WTC11 (cell line): ENCODE measurements around the gene CAPN2. TPM values are rescaled to one million over a fixed set of nuclear protein-coding genes. Genes with fewer than 3 reads are reported as not detected.

Source experiments
- CREM ChIP-seq: sonication (generic); formaldehyde crosslinking; IDR thresholded peaks from 2 replicates; pipeline ENCODE4 v1.8.1; 2022; ENCODE audit warnings: mild to moderate bottlenecking, missing genetic modification reagents, moderate library complexity
- ELF4 ChIP-seq: sonication (generic); formaldehyde crosslinking; IDR thresholded peaks from 2 replicates; pipeline ENCODE4 v1.8.1; 2022; ENCODE audit warnings: low read depth, mild to moderate bottlenecking, moderate library complexity, missing genetic modification reagents
- GABPB1 ChIP-seq: sonication (generic); formaldehyde crosslinking; IDR thresholded peaks from 2 replicates; pipeline ENCODE4 v1.8.1; 2023; ENCODE audit warnings: mild to moderate bottlenecking, missing genetic modification reagents
- JAZF1 ChIP-seq: fragments of 250-450 bp; sonication (Bioruptor Pico); IDR thresholded peaks from 2 replicates; pipeline ENCODE4 v1.9.0; 2021; ENCODE audit warnings: moderate library complexity, mild to moderate bottlenecking, inconsistent platforms
- PRRX2 ChIP-seq: fragments of 250-450 bp; sonication (Bioruptor Pico); IDR thresholded peaks from 2 replicates; pipeline ENCODE4 v1.8.0; 2021; ENCODE audit warnings: mild to moderate bottlenecking
- SMAD3 ChIP-seq: sonication (generic); formaldehyde crosslinking; IDR thresholded peaks from 2 replicates; pipeline ENCODE4 v1.8.0; 2022; ENCODE audit warnings: missing genetic modification reagents, mild to moderate bottlenecking, borderline replicate concordance
- TCF7 ChIP-seq: sonication (generic); formaldehyde crosslinking; IDR thresholded peaks from 2 replicates; pipeline ENCODE4 v1.8.0; 2022; ENCODE audit warnings: mild to moderate bottlenecking, low read depth, missing genetic modification reagents, moderate library complexity
- ZBTB21 ChIP-seq: sonication (generic); formaldehyde crosslinking; IDR thresholded peaks from 2 replicates; pipeline ENCODE4 v1.8.1; 2023; ENCODE audit warnings: mild to moderate bottlenecking, missing genetic modification reagents, borderline replicate concordance
- ZNF219 ChIP-seq: sonication (generic); formaldehyde crosslinking; IDR thresholded peaks from 2 replicates; pipeline ENCODE4 v1.8.0; 2023; ENCODE audit warnings: missing genetic modification reagents, mild to moderate bottlenecking, borderline replicate concordance
- ZNF232 ChIP-seq: sonication (generic); formaldehyde crosslinking; IDR thresholded peaks from 2 replicates; pipeline ENCODE4 v1.8.0; 2022; ENCODE audit warnings: mild to moderate bottlenecking, missing genetic modification reagents
- ZNF396 ChIP-seq: fragments of 250-450 bp; sonication (Bioruptor Pico); IDR thresholded peaks from 2 replicates; pipeline ENCODE4 v1.8.0; 2021; ENCODE audit warnings: mild to moderate bottlenecking, moderate library complexity, borderline replicate concordance
- ZNF671 ChIP-seq: fragments of 250-450 bp; sonication (Bioruptor Pico); IDR thresholded peaks from 2 replicates; pipeline ENCODE4 v1.8.0; 2021; ENCODE audit warnings: mild to moderate bottlenecking
- total RNA-seq: library from RNA; stranded (reverse); gene quantifications from 3 replicates; pipeline ENCODE4 v1.2.3, GENCODE V29; 2021
- TF ChIP-seq, protein P1 (sequence below): sonication (generic); formaldehyde crosslinking; IDR thresholded peaks from 2 replicates; pipeline ENCODE4 v1.8.0; 2023; ENCODE audit warnings: missing genetic modification reagents
- TF ChIP-seq, protein P2 (sequence below): sonication (generic); formaldehyde crosslinking; IDR thresholded peaks from 2 replicates; pipeline ENCODE4 v1.8.1; 2023; ENCODE audit warnings: mild to moderate bottlenecking, missing genetic modification reagents, borderline replicate concordance
- TF ChIP-seq, protein P3 (sequence below): sonication (generic); formaldehyde crosslinking; IDR thresholded peaks from 2 replicates; pipeline ENCODE4 v1.8.0; 2022; ENCODE audit warnings: missing genetic modification reagents
- TF ChIP-seq, protein P4 (sequence below): sonication (generic); formaldehyde crosslinking; IDR thresholded peaks from 2 replicates; pipeline ENCODE4 v1.8.0; 2023; ENCODE audit warnings: missing genetic modification reagents, mild to moderate bottlenecking, borderline replicate concordance
- TF ChIP-seq, protein P5 (sequence below): sonication (generic); formaldehyde crosslinking; conservative IDR thresholded peaks from 2 replicates; pipeline ENCODE4 v1.8.1; 2022; ENCODE audit warnings: mild to moderate bottlenecking, missing genetic modification reagents
- TF ChIP-seq, protein P6 (sequence below): fragments of 250-450 bp; sonication (Bioruptor Pico); IDR thresholded peaks from 2 replicates; pipeline ENCODE4 v1.9.0; 2021; ENCODE audit warnings: mild to moderate bottlenecking

Gene CAPN2
- total RNA-seq, 1 experiment from 2014 or later = 21.3 TPM

DNA sequence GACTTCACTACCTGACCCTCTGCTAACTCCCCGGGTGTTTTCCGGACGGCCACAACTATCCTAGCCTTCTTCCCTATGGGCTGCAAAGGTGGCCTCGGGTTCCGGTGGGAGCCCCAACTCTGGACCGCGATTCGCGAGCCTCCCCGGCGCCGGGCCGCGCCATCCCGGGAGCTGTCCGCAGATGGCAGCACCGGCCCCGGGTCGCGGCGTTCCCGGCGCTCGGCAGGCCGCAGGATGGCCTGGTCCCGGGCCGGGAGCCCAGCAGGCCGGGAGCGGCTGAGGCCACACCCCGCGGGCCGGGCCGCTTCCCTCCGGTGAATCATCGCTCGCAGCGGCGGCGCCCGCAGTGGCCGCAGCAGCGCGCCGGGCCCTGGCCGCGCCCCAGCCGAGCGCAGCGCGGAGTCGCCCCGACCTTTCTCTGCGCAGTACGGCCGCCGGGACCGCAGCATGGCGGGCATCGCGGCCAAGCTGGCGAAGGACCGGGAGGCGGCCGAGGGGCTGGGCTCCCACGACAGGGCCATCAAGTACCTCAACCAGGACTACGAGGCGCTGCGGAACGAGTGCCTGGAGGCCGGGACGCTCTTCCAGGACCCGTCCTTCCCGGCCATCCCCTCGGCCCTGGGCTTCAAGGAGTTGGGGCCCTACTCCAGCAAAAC is at the start of gene CAPN2 (continued):
- TF ChIP-seq ZBTB21 (CRISPR knock-in tag) (no peak), ZNF671 (CRISPR knock-in tag) (no peak), ZNF232 (CRISPR knock-in tag) (no peak), ZNF219 (no peak), PRRX2 (CRISPR knock-in tag) (no peak), GABPB1 (CRISPR knock-in tag) (0 out of 2 replicates have a peak, but pooled peaks have one; percentile 17), JAZF1 (CRISPR knock-in tag) (no peak), ELF4 (CRISPR knock-in tag) (no peak), CREM (CRISPR knock-in tag) (peak; percentile 76; the same call in 1 of the 2 replicates), ZNF396 (CRISPR knock-in tag) (no peak), SMAD3 (CRISPR knock-in tag) (no peak), TCF7 (CRISPR knock-in tag) (no peak; the same call in 1 of the 2 replicates)
- TF ChIP-seq, protein P1, sequence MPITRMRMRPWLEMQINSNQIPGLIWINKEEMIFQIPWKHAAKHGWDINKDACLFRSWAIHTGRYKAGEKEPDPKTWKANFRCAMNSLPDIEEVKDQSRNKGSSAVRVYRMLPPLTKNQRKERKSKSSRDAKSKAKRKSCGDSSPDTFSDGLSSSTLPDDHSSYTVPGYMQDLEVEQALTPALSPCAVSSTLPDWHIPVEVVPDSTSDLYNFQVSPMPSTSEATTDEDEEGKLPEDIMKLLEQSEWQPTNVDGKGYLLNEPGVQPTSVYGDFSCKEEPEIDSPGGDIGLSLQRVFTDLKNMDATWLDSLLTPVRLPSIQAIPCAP (CRISPR knock-in tag) = no peak
- TF ChIP-seq, protein P2, sequence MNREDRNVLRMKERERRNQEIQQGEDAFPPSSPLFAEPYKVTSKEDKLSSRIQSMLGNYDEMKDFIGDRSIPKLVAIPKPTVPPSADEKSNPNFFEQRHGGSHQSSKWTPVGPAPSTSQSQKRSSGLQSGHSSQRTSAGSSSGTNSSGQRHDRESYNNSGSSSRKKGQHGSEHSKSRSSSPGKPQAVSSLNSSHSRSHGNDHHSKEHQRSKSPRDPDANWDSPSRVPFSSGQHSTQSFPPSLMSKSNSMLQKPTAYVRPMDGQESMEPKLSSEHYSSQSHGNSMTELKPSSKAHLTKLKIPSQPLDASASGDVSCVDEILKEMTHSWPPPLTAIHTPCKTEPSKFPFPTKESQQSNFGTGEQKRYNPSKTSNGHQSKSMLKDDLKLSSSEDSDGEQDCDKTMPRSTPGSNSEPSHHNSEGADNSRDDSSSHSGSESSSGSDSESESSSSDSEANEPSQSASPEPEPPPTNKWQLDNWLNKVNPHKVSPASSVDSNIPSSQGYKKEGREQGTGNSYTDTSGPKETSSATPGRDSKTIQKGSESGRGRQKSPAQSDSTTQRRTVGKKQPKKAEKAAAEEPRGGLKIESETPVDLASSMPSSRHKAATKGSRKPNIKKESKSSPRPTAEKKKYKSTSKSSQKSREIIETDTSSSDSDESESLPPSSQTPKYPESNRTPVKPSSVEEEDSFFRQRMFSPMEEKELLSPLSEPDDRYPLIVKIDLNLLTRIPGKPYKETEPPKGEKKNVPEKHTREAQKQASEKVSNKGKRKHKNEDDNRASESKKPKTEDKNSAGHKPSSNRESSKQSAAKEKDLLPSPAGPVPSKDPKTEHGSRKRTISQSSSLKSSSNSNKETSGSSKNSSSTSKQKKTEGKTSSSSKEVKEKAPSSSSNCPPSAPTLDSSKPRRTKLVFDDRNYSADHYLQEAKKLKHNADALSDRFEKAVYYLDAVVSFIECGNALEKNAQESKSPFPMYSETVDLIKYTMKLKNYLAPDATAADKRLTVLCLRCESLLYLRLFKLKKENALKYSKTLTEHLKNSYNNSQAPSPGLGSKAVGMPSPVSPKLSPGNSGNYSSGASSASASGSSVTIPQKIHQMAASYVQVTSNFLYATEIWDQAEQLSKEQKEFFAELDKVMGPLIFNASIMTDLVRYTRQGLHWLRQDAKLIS (CRISPR knock-in tag) = no peak
- TF ChIP-seq, protein P3, sequence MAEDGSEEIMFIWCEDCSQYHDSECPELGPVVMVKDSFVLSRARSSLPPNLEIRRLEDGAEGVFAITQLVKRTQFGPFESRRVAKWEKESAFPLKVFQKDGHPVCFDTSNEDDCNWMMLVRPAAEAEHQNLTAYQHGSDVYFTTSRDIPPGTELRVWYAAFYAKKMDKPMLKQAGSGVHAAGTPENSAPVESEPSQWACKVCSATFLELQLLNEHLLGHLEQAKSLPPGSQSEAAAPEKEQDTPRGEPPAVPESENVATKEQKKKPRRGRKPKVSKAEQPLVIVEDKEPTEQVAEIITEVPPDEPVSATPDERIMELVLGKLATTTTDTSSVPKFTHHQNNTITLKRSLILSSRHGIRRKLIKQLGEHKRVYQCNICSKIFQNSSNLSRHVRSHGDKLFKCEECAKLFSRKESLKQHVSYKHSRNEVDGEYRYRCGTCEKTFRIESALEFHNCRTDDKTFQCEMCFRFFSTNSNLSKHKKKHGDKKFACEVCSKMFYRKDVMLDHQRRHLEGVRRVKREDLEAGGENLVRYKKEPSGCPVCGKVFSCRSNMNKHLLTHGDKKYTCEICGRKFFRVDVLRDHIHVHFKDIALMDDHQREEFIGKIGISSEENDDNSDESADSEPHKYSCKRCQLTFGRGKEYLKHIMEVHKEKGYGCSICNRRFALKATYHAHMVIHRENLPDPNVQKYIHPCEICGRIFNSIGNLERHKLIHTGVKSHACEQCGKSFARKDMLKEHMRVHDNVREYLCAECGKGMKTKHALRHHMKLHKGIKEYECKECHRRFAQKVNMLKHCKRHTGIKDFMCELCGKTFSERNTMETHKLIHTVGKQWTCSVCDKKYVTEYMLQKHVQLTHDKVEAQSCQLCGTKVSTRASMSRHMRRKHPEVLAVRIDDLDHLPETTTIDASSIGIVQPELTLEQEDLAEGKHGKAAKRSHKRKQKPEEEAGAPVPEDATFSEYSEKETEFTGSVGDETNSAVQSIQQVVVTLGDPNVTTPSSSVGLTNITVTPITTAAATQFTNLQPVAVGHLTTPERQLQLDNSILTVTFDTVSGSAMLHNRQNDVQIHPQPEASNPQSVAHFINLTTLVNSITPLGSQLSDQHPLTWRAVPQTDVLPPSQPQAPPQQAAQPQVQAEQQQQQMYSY = no peak
- TF ChIP-seq, protein P4, sequence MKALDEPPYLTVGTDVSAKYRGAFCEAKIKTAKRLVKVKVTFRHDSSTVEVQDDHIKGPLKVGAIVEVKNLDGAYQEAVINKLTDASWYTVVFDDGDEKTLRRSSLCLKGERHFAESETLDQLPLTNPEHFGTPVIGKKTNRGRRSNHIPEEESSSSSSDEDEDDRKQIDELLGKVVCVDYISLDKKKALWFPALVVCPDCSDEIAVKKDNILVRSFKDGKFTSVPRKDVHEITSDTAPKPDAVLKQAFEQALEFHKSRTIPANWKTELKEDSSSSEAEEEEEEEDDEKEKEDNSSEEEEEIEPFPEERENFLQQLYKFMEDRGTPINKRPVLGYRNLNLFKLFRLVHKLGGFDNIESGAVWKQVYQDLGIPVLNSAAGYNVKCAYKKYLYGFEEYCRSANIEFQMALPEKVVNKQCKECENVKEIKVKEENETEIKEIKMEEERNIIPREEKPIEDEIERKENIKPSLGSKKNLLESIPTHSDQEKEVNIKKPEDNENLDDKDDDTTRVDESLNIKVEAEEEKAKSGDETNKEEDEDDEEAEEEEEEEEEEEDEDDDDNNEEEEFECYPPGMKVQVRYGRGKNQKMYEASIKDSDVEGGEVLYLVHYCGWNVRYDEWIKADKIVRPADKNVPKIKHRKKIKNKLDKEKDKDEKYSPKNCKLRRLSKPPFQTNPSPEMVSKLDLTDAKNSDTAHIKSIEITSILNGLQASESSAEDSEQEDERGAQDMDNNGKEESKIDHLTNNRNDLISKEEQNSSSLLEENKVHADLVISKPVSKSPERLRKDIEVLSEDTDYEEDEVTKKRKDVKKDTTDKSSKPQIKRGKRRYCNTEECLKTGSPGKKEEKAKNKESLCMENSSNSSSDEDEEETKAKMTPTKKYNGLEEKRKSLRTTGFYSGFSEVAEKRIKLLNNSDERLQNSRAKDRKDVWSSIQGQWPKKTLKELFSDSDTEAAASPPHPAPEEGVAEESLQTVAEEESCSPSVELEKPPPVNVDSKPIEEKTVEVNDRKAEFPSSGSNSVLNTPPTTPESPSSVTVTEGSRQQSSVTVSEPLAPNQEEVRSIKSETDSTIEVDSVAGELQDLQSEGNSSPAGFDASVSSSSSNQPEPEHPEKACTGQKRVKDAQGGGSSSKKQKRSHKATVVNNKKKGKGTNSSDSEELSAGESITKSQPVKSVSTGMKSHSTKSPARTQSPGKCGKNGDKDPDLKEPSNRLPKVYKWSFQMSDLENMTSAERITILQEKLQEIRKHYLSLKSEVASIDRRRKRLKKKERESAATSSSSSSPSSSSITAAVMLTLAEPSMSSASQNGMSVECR (CRISPR knock-in tag) = no peak
- TF ChIP-seq, protein P5, sequence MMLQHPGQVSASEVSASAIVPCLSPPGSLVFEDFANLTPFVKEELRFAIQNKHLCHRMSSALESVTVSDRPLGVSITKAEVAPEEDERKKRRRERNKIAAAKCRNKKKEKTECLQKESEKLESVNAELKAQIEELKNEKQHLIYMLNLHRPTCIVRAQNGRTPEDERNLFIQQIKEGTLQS (CRISPR knock-in tag) = no peak
- TF ChIP-seq, protein P6, sequence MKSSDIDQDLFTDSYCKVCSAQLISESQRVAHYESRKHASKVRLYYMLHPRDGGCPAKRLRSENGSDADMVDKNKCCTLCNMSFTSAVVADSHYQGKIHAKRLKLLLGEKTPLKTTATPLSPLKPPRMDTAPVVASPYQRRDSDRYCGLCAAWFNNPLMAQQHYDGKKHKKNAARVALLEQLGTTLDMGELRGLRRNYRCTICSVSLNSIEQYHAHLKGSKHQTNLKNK = no peak
